HUDEP-2 (cell line): ENCODE data around the gene TMEM140.
A peak's percentile ranks its signal among the peaks of the same experiment; 100 is the strongest.

Experiments
- DNase-seq, 76 experiments: peaks; one replicate each; lab custom pipeline; 2025; ENCODE audit not compliant: unreplicated experiment in 76 of 76; lab: John Stamatoyannopoulos, UW

Gene TMEM140

GRCh38 chr7:135192914-135193536 lies 45.2 kb downstream of the TMEM140 start:
- DNase-seq = no peak

- no peak for DNase-seq
Observed at GRCh38 chr7:135193615-135194081, 45.8 kb downstream of the TMEM140 start.

- no peak for DNase-seq
Observed at GRCh38 chr7:135194494-135195095, 46.7 kb downstream of the TMEM140 start.

DNA sequence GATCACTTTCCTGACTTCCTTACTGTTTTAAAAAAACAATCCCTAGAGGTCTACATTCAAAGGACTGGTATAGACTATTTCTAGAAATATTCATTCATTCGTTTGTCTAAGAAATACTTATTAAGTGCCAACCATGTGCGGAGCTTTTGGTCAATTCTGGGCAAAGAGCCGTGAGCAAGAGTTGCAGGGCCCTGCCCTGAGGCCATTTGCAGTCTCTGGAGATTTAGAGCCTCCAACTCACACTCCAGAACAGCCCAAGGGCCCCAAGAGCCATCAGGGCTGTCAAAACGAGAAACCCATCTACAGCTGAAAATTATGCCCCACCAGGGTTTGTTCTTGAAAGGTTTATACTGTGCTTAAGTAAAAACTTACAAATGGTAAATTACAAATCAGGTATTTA lies 47.3 kb downstream of the TMEM140 start:
- no peak for DNase-seq

- DNase-seq = no peak
Observed at GRCh38 chr7:135195968-135196629, 48.2 kb downstream of the TMEM140 start.

GRCh38 chr7:135197343-135197742 lies 49.5 kb downstream of the TMEM140 start:
- no peak for DNase-seq

GRCh38 chr7:135197906-135198655 lies 50.2 kb downstream of the TMEM140 start:
- DNase-seq = no peak

DNA sequence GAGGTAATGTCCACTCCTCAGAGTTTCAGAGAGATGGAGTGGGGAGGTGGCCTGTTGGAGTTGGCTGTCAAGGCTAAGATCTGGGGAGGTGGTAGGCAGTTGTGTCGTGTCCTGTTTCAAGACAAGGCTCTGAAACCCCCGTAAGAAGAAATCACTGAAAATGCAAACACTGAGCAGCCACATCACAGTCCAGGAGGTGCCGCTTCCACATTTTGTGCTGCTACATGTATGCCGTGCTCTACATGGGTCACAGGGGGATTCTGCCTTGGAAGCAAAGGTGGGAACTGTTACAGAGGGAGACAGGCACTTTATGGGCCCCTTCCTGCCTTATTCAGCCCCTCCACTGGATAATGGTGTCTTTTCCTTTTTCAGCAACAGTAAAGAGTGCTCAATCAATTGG lies 51.6 kb downstream of the TMEM140 start:
- DNase-seq = no peak

DNA sequence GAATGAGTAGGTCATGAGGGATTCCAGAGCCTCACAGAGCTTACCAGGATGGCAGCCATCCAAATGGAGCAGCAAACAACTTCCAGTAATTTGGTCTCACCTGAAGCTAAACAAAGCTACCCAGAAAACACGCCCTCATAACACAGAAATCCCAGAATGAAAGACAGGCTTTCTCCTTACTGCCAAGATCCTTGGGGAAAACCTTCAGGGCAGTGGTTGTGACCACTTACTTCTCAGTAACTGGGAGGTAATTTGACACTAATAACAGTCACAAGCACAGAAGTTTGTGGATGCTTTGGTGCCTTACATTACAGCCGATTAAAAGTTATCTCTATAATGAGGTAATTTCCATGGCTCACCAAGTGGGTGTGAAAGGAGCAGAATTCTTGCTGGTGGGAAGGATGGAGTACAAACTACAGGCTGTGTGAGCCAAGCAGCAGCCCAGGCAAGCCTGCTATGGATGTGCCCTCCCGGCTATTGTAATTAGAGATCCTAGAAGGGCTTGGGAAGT lies 53.0 kb downstream of the TMEM140 start:
- DNase-seq = no peak

- DNase-seq = no peak
Observed at GRCh38 chr7:135201350-135201749, 53.5 kb downstream of the TMEM140 start.

- no peak for DNase-seq
Observed at GRCh38 chr7:135204341-135204749, 56.5 kb downstream of the TMEM140 start.

GRCh38 chr7:135204876-135205275 lies 57.0 kb downstream of the TMEM140 start:
- no peak for DNase-seq

DNA sequence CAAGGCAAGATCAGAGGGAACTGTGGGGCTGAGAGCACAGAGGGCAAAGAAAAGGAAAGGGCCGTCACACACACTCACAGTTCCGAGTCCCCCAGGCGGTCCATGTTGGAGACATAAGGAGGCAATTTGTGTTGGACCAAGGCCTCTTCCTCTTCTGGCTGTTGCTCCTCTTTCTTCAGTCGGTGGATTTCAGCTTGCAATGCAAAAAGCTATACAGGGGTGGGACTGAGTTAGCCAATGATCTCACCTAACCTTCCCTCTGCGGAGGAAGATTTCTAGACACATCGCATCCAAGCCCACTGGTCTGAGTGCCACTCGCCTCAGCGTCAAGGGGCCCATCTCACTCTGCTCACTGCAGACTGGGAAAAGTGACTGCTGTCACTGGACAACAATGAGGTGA lies 58.0 kb downstream of the TMEM140 start:
- no peak for DNase-seq

DNA sequence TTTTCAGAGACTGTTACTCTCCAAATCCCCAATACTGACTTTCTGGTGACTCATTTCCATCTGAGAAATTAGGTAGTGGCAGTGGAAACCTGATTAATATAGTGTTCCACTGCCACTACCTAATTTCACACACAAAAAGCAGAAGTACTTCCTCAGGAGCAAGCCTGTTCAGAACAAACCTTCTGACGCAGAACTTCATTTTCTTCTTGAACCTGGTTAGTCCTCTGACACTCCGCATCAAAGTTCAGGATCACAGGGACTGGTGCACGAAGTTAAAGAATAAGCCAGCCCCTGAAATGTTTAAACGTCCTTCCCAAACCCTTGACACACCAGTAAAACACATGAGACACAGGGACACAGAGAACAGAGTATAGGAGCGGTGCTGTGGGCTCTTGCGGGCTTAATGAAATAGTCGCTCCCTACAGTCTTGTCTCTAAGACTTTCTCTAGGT lies 59.1 kb downstream of the TMEM140 start:
- DNase-seq = no peak

- DNase-seq = peak in 17 of 76 experiments; percentile 4 to 30 (median 12)
Observed at GRCh38 chr7:135207406-135208101, 59.7 kb downstream of the TMEM140 start.

- DNase-seq = peak in 11 of 76 experiments; percentile 2 to 36 (median 9)
Observed at GRCh38 chr7:135208102-135208793, 60.4 kb downstream of the TMEM140 start.

DNA sequence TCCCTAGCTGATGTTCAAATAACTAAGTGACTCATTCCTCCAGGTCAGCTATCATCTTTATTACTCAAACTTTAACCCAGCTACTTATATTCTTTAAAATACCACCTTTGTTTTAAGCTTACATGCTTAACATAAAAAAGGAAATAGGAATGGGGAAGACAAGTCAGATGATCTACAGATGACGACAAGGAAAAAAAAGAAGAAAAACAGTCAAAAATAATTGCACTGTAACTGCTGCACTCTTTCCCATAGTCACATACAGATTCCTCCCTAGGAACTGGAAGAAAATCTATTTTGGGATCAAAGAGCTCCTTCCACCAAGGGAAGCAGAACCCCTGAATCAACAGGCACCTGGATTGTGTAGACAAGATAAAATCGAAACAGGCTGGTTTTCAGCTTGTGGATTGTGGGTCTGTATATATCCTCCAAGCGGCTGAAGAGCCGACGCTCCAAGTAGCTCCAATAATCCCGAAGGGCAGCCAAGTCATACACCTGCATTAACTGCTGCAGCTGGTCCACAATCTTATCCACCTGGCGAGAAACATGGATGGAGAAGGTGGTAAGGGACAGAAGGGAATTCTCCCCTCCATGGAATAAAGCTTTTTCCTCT lies 61.5 kb downstream of the TMEM140 start:
- DNase-seq = no peak

GRCh38 chr7:135210888-135211178 lies 63.0 kb downstream of the TMEM140 start:
- peak in 4 of 76 experiments; percentile 26 to 38 (median 26) for DNase-seq

DNA sequence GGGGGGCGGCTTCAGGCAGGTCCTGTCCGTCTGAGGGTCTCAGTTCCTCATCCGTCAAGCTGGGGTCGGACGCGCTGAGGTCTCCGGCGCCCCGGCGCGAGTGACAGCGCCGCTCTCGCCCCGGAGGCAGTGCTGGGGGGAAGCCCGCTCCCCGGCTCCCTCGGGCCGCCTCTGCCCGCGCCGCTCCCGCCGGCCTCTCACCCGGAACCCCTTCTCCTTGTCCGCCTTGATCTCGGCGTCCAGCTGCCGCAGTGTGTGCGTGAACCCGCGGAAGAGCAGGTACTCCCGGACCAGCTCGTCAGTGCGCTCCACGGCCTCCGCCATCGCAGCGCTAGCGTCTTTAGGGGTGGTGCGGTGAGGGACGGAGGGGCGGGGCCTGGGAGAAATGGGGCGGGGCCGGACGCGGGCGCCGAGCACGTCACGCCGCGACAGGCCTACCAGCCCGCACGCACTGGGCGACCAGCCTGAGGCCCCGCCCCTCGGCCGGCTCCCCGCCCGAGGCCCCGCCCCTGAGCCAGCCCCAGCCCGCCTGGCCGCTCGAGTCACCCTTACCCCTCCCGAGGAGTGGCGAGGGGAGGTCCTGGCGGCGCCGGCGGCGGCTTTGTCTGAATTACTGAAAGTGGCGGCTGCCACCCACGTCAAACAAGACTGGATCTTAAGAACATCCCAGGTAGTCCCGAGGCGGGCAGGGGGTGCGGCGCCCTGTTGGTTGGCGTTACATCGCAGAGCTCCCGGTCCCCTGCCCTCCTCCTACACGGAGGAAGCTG lies 63.5 kb downstream of the TMEM140 start, which contains the start of gene WDR91:
Gene WDR91 (minus strand): TSS at position 348 of the 767 bp plus-strand sequence. CDS start 24 bp downstream, at position 324.
- peak in 74 of 76 experiments; percentile 30 to 97 (median 88) for DNase-seq
